Measurements from ENCODE around the gene TWF2. TPM values are rescaled to one million over a fixed set of nuclear protein-coding genes. Genes with fewer than 3 reads are reported as not detected.

TWF2 gene
- total and polyA plus RNA-seq, 10 of the 15 experiments (the other 5 are each of a cell fraction or from before 2014, with no cell fraction given) = 0.16 to 106 (median 68.5) TPM

- no peak for TF ChIP-seq DPF2 (IDR thresholded peaks at IDR 0.05)
These were observed 56.8 kb downstream of the TWF2 start (continued) for GRCh38 chr3:52182196-52182595.

- intact Hi-C loops (cut with micrococcal nuclease; ENCODE audit: unreplicated experiment) = no loop called here
- POLR2A ChIA-PET = no interaction called here
These were observed 57.4 kb downstream of the TWF2 start for GRCh38 chr3:52181543-52181942.

More at GRCh38 chr3:52181543-52181942, 57.4 kb downstream of the TWF2 start:
- RAD21 ChIA-PET (ENCODE audit: unreplicated experiment) = no interaction called here
- Histone ChIP-seq H3K9ac (ENCODE audit: control insufficient read depth, insufficient read depth, low read length) (no peak overlapping the region), H3K79me2 (ENCODE audit: control insufficient read depth, insufficient read depth, low read length) (no peaks in the 10 kb centered on the region), H3K4me1 (ENCODE audit: control insufficient read depth, insufficient read depth, low read length) (no peaks in the 10 kb centered on the region), H3K4me2 (ENCODE audit: control insufficient read depth, insufficient read depth) (no peak overlapping the region), H2AFZ (ENCODE audit: control insufficient read depth, low read depth, low read length) (no peak overlapping the region), H3K9me3 (replicated peaks; ENCODE audit: control insufficient read depth, insufficient read depth, low read length) (no peaks in the 10 kb centered on the region), H4K20me1 (ENCODE audit: control insufficient read depth, insufficient read depth) (no peaks in the 10 kb centered on the region), H3K36me3 (ENCODE audit: control insufficient read depth in 2 of 2, insufficient read depth in 2 of 2, low read length in 1 of 2) (no peaks in the 10 kb centered on the region), H3K27me3 (replicated peaks in 1 of 2; ENCODE audit: control insufficient read depth in 2 of 2, insufficient read depth in 2 of 2, low read length in 1 of 2) (no peaks in the 10 kb centered on the region), H3K4me3 (no peak overlapping the region), H3K27ac (ENCODE audit: control insufficient read depth, insufficient read depth) (no peak overlapping the region)
- ATAC-seq (no peak), DNase-seq (ENCODE audit: low read depth, low spot score) (no peak), FAIRE-seq (no peak)
- CTCF ChIA-PET = interaction anchor here (1.0 to 1.7 kb wide), 2 partner anchors 27 to 41 kb away, joined by 3 to 4 read pairs; partner anchors contain the start of gene POC1A
- in situ Hi-C loops (cut with MboI) = no loop called here
- SMC1A ChIA-PET (ENCODE audit: uncharacterized antibody, unreplicated experiment) = interaction anchor here (1.1 kb wide), 1 partner anchor 23 kb away, joined by 4 read pairs; no protein-coding TSS in a partner anchor
- BruUV-seq (replicated peaks) = no TSS peak
- TF ChIP-seq TCF3 (IDR thresholded peaks at IDR 0.05; ENCODE audit: borderline replicate concordance, insufficient read depth, low read depth, low read length) = no peak
- TF ChIP-seq EZH2 (IDR thresholded peaks at IDR 0.05; ENCODE audit: borderline replicate concordance, control insufficient read depth, low read depth, low read length) = no peak
- no peak for TF ChIP-seq USF2 (IDR thresholded peaks at IDR 0.05; ENCODE audit: borderline replicate concordance, low read depth, low read length)
- no peak for TF ChIP-seq ATF7 (IDR thresholded peaks at IDR 0.05; ENCODE audit: low read depth)
- no peak for TF ChIP-seq FOXM1 (IDR thresholded peaks at IDR 0.05; ENCODE audit: low read depth, low read length)
- TF ChIP-seq CREB1 (IDR thresholded peaks at IDR 0.05; ENCODE audit: low read depth) = no peak
- no peak for TF ChIP-seq NR2F1 (conservative IDR thresholded peaks at IDR 0.05)
- TF ChIP-seq, protein P1, sequence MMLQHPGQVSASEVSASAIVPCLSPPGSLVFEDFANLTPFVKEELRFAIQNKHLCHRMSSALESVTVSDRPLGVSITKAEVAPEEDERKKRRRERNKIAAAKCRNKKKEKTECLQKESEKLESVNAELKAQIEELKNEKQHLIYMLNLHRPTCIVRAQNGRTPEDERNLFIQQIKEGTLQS (IDR thresholded peaks at IDR 0.05; ENCODE audit: borderline replicate concordance, extremely low read depth, low read depth, low read length) = no peak
- no peak for TF ChIP-seq YBX1 (IDR thresholded peaks at IDR 0.05)
- no peak for TF ChIP-seq RAD21 (IDR thresholded peaks at IDR 0.05; ENCODE audit: insufficient read depth, low read depth, low read length)
- TF ChIP-seq NR2C2 (IDR thresholded peaks at IDR 0.05; ENCODE audit: borderline replicate concordance, control insufficient read depth, insufficient read length, low read depth) = no peak
- TF ChIP-seq NFYB (IDR thresholded peaks at IDR 0.05; ENCODE audit: insufficient read depth, low read depth, low read length) = no peak
- no peak for TF ChIP-seq BCL11A (IDR thresholded peaks at IDR 0.05; ENCODE audit: low read depth, low read length)
- no peak for TF ChIP-seq GATAD2B (conservative IDR thresholded peaks at IDR 0.05; ENCODE audit: low read depth)
- TF ChIP-seq EGR1 (IDR thresholded peaks at IDR 0.05; ENCODE audit: borderline replicate concordance in 1 of 2, low read depth in 2 of 2, low read length in 2 of 2) = no peak
- TF ChIP-seq CHD4 (IDR thresholded peaks at IDR 0.05) = no peak
- 24% methylated on average over 4 of the region's 4 CpGs for WGBS (ENCODE audit: insufficient coverage, insufficient replicate concordance, low lambda C conversion rate, missing lambda C conversion rate)

Data from GM12878 (cell line).